AG10803 (cell line): ENCODE results near the gene MNAT1.

ENCODE experiments used
- DNase-seq: peaks from one replicate; pipeline ENCODE4 v3.0.0; 2010; ENCODE audit warnings: low read depth
- H3K4me3 ChIP-seq: 2 replicates; pipeline ENCODE4 v1.5.1; 2011; ENCODE audit warnings: mild to moderate bottlenecking, low read length, control low read depth
- TF ChIP-seq, protein P1 (sequence below): conservative IDR thresholded peaks from 2 replicates; pipeline ENCODE4 v1.5.1; 2011; ENCODE audit warnings: mild to moderate bottlenecking, low read length, control low read depth, inconsistent platforms

MNAT1 gene

DNA sequence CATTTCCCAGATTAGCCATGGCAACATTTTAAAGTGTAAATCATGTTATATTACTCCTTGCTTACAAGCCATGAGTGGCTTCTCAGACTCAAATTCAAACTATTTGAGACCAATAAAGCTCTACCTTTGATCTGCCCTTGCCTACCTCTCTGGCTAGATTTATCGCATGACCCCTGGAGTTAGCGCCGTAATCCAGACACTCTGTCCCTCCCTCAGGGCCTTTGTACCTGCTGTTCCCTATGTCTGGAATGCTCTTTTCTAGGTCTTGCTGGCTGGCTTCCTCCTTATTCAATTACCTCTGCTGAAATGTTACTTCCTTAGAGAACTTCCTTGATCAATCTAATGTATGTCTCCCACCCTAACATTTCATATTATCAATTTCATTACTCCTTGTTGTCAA lies 26.7 kb upstream of the MNAT1 start:
- H3K4me3 ChIP-seq, result no peak overlapping the region
- TF ChIP-seq, protein P1, sequence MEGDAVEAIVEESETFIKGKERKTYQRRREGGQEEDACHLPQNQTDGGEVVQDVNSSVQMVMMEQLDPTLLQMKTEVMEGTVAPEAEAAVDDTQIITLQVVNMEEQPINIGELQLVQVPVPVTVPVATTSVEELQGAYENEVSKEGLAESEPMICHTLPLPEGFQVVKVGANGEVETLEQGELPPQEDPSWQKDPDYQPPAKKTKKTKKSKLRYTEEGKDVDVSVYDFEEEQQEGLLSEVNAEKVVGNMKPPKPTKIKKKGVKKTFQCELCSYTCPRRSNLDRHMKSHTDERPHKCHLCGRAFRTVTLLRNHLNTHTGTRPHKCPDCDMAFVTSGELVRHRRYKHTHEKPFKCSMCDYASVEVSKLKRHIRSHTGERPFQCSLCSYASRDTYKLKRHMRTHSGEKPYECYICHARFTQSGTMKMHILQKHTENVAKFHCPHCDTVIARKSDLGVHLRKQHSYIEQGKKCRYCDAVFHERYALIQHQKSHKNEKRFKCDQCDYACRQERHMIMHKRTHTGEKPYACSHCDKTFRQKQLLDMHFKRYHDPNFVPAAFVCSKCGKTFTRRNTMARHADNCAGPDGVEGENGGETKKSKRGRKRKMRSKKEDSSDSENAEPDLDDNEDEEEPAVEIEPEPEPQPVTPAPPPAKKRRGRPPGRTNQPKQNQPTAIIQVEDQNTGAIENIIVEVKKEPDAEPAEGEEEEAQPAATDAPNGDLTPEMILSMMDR, result no peak
- DNase-seq, result no peak

DNA sequence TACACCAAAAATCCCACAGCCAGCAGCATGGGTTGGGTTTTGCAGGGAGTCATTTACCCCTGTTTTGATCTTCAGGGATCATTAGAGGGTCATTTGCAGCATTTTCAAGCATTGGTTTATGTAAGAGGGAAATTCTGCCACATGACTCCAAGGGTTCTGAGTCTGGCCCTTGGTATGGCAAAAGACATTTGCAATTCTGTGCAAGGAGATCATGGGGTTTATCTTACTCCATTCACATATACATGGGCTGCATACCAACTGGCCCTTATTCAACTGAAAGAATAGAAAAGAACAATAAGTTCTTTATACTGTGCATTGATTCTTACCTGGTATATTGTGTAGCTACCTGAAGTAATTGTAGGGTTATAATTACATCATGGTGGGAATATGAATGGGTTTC lies 24.1 kb upstream of the MNAT1 start:
- DNase-seq, result no peak
- H3K4me3 ChIP-seq, result no peak overlapping the region
- TF ChIP-seq, protein P1, result no peak

DNA sequence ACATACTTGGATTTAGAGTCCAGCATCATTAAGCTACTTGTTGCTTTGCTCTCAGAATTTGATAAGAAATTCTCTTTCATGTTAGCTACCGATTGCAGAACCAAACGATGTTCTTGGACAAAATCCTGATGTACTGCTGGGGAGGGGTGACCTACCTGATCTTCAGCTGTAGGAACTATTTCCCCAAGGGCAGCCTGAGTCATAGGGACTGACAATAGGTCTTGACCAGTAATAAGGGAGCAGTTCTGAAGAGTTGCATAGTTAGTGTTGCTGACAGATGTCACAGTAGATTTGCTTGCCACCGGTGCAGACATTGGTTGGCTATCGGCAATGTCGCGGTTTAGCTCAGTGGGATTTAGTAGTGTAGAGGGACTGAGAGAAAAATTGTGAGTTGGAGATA lies 21.0 kb upstream of the MNAT1 start:
- H3K4me3 ChIP-seq, result no peak overlapping the region
- TF ChIP-seq, protein P1, result no peak
- DNase-seq, result no peak

DNA sequence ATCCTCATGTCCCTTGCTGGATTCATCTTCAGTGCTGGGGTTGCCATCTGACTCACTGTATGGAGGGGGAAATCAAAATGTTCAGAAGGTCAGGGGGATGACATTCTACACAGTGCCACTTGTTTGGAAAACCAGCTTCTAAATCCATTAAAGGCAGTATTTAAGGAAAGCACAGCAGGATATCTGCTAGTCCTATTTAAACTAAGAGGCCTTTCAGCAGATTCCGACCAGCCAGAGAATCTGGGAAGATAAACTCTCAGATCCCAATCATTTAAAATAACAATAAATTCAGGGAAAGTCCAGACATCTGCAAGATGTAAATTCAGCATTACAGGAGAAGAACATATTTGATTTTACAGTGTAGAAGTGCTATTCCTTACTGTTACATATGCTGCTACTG lies 14.2 kb upstream of the MNAT1 start:
- DNase-seq, result no peak
- TF ChIP-seq, protein P1, result no peak
- H3K4me3 ChIP-seq, result no peak overlapping the region; the same call in 1 of the 2 replicates

DNA sequence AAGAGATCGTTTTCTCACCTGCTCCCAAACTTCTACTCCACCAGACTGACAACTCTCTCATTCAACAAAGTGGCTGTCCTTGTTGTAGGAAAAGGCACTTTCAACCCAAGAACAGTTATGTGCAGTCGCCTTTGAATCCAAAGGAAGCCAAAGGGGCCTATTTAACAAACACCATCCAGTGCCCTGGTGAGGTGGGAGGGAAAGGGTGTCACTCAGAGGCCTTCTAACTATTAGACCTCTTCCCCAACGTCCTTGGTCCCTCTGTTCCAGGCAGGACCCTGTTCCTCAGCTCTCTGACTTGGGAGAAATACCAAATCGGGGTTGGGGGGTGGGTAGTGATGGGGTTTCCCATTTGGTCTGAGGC lies 13.6 kb upstream of the MNAT1 start:
- peak overlapping the region; percentile 87 for H3K4me3 ChIP-seq

DNA sequence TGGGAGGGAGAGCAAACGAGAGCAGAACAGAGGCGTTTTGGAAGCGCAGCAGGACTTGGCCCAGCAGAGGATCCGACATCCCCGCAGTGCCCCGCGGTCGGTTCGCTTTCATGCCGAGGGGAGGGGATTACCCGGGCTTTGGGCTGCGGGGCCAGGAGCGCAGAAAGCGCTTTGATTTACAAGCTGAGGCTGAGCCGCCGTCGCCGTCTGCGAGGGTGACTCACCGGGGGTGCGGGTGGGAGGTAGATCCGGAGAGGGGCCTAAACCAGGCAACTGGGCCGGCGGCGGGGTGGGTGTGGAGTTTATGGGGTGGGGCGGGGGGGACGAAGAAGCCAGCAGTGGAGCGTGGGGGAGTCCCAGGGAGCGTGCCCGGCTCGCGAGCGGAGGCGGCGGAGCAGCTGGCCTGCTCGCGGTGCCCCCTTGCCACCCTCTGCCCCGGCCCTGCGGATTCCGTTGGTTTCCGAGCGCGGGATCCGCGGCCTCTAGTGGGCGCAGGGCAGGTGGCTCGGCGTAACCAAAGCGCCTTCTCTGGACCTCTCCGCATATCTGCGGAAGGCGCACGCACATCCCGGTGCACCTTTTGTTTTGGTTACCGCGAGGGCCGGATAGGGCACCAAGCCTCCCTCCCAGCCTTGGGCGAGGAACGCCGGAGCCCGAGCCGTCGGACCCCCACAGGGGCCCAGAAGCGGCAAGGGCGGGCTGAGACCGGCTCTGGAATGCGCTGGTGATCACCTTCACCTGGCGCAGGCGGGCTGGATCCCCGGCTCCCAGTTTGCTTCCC lies 13.0 kb upstream of the MNAT1 start:
- TF ChIP-seq, protein P1, result peak; percentile 43
- peak overlapping the region; percentile 87 for H3K4me3 ChIP-seq
- peak; percentile 40 for DNase-seq

More for the DNA sequence above, 13.6 kb upstream of the MNAT1 start:
- DNase-seq, result no peak
- TF ChIP-seq, protein P1, result no peak

DNA sequence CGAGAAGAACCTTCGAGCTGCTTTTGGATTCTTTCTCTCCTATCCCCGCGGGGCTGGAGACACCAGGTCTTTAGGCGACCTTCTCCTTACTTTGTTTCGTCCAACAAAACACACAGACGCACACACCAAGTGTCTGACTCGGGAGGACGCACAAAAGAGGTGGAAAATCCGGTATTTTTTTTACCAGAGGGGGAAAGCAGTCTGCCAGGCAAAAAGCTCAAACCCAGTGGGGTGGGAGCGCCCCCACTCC lies 12.5 kb upstream of the MNAT1 start:
- no peak for DNase-seq

More for the DNA sequence above, 12.5 kb upstream of the MNAT1 start:
- TF ChIP-seq, protein P1, result no peak
- H3K4me3 ChIP-seq, result peak overlapping the region; percentile 87
